ENCODE measurements around the gene ROR1. TPM values are rescaled to one million over a fixed set of nuclear protein-coding genes. Genes with fewer than 3 reads are reported as not detected.

Gene ROR1
- total and polyA plus RNA-seq, 2 of the 4 experiments (the other 2 are of a cell fraction) = 4.4 to 10.0 TPM

DNA sequence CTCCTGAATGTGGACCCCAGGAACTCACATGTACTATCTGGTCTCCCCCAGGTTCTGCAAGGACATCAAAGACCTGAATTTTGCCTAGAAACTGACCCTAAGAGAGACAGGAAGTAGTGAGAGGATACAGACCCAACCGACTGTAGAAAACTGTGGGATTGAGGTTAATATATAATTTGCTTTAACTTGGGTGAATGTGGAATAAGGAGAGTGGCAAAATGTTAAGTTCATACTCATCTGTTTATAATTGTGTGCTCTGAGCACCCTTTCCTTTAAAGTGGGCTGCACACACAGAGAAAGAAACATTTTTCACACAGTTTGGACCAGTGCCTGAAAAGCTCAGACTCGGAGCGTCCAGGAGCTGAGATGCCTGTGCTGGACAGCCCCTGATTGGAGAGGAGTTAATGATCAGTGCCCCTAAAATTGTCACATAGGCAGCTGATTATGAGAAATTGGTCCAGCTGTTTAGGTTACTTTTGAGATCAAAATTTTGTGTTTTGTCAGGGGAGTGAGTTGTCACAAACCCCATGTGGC lies 37.2 kb downstream of the ROR1 start:
- intact Hi-C loops (cut with micrococcal nuclease) = no loop called here
- no peaks in the 10 kb centered on the region for H3K36me3 ChIP-seq (ENCODE audit: control insufficient read depth, insufficient read depth, low read length)
- ChIA-PET CTCF (interaction anchor here (0.5 kb wide), 1 partner anchor 72 kb away, joined by 3 read pairs; no protein-coding TSS in a partner anchor), POLR2A (ENCODE audit: unreplicated experiment) (no interaction called here)
- no peak overlapping the region for H3K4me3 ChIP-seq (ENCODE audit: insufficient read depth, low read depth, low read length)
- H3K14ac ChIP-seq (replicated peaks; ENCODE audit: low read depth, low read length) = no peak overlapping the region
- H2BK15ac ChIP-seq (ENCODE audit: low read depth, low read length) = no peak overlapping the region
- H3K4me2 ChIP-seq (ENCODE audit: low read depth, low read length) = no peak overlapping the region
- H3K79me1 ChIP-seq (ENCODE audit: low read depth in 1 of 2, low read length in 2 of 2) = 0 out of 4 replicates have a peak, but pooled peaks cover 0 to 3% of the 10 kb centered on the region in 2 experiments
- no peak overlapping the region for H2AK5ac ChIP-seq (ENCODE audit: low read depth, low read length)
- H3K23ac ChIP-seq (ENCODE audit: low read depth, low read length) = no peak overlapping the region
- no peak overlapping the region for H4K91ac ChIP-seq (ENCODE audit: insufficient read depth, low read depth, low read length)
- no peak overlapping the region for H2BK20ac ChIP-seq (ENCODE audit: low read depth, low read length)
- dilution Hi-C loops (cut with HindIII; ENCODE audit: low sequenced_read_pairs, unreplicated experiment) = no loop called here
- no peak overlapping the region for H4K5ac ChIP-seq (ENCODE audit: low read depth, low read length)
- peaks cover 8% of the 10 kb centered on the region; the same call in 1 of the 2 replicates for H3K4me1 ChIP-seq (ENCODE audit: control insufficient read depth, insufficient read depth, low read length)
- BruUV-seq (replicated peaks) = no TSS peak
- H2AFZ ChIP-seq (replicated peaks; ENCODE audit: low read length, poor library complexity) = no peak overlapping the region
- H3K27me3 ChIP-seq (ENCODE audit: control insufficient read depth, insufficient read depth, low read length) = peaks cover 2% of the 10 kb centered on the region
- H3K56ac ChIP-seq (ENCODE audit: extremely low read depth, insufficient read depth, low read length) = no peak overlapping the region
- peaks cover 4% of the 10 kb centered on the region for H3K9me3 ChIP-seq (ENCODE audit: control insufficient read depth, insufficient read depth, low read length)
- no peak overlapping the region for H2BK120ac ChIP-seq (ENCODE audit: low read depth, low read length)
- no peak overlapping the region for H3K9ac ChIP-seq (ENCODE audit: low read depth, low read length)
- no peak overlapping the region for H3K18ac ChIP-seq (ENCODE audit: low read depth, low read length)
- WGBS, 2 experiments (ENCODE audit: extremely low coverage in 2 of 2, insufficient read length in 1 of 2) = 40% methylated on average over 1 of the region's 3 CpGs; no CpG with 5 or more reads in 1 of the 2 experiments
- peaks cover 6% of the 10 kb centered on the region; the same call in 1 of the 2 replicates for H4K20me1 ChIP-seq (ENCODE audit: insufficient read depth, low read length)
- TF ChIP-seq MAZ (IDR thresholded peaks at IDR 0.05; ENCODE audit: borderline replicate concordance, low read depth, low read length) = no peak
- TF ChIP-seq SMC3 (IDR thresholded peaks at IDR 0.05; ENCODE audit: low read depth, low read length) = no peak
- no peak for TF ChIP-seq BHLHE40 (IDR thresholded peaks at IDR 0.05; ENCODE audit: low read depth, low read length)
- no peak for TF ChIP-seq RCOR1 (IDR thresholded peaks at IDR 0.05; ENCODE audit: insufficient replicate concordance, low read length)
- no peak overlapping the region for H2BK5ac ChIP-seq (ENCODE audit: low read depth, low read length, poor library complexity, severe bottlenecking)
- ATAC-seq (ENCODE audit: low read depth) (no peak), DNase-seq (no peak)
- no peak overlapping the region for H3K4ac ChIP-seq (ENCODE audit: low read depth, low read length)
- in situ Hi-C loops (cut with MboI; ENCODE audit: low sequenced_read_pairs) = no loop called here
- no peak overlapping the region for H3K27ac ChIP-seq (ENCODE audit: insufficient read depth, low read length)
- H2AK9ac ChIP-seq (replicated peaks; ENCODE audit: low read depth, low read length, poor library complexity) = no peak overlapping the region
- no peaks in the 10 kb centered on the region for H3K9me1 ChIP-seq (ENCODE audit: insufficient read depth, low read length)
- no peak overlapping the region for H4K8ac ChIP-seq (ENCODE audit: low read depth in 2 of 2, low read length in 2 of 2)
